Measurements from ENCODE around the gene OVOL1.

DNA sequence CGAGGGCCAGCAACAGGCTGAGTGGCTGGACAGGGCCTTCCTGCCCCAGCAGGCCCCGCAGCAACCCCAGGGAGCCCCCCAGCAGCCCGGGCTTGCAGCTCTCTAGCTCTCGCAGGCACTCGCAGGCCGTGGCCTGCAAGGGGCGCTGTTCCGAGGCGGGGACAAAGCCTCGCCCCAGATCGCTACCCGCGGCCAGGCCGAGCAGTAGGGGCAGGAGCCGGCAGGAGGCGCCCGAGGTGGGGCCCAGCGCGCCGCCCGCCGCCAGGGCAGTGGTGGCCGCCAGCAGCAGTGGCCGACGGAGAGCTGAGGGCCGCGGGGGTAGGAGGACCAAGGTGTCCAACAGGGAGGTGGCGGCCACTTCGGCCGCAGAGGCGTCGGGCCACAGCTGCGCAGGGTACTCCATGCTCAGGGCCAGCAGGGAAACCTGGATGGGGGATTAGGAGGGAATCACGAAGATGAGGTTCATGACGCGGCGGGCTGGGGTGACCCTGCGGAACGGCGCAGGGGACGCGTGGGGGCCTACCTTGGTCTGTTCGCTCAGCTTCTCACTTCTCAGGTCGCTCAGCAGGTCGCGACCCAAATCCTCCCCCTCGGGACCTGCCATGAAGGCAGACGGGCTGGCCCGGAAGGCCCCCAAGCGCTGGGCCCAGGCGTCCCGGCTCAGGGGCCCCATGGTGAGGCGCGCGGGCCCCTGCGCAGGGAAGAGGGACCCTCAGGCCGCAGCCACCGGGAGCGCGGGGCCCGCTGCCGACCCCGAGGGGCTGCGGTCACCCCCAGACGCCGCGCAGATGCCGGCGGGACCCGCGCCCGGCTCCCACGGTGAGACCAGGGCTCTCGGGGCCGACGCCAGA is 6.7 kb upstream of the OVOL1 start:
- TF ChIP-seq, protein P1, sequence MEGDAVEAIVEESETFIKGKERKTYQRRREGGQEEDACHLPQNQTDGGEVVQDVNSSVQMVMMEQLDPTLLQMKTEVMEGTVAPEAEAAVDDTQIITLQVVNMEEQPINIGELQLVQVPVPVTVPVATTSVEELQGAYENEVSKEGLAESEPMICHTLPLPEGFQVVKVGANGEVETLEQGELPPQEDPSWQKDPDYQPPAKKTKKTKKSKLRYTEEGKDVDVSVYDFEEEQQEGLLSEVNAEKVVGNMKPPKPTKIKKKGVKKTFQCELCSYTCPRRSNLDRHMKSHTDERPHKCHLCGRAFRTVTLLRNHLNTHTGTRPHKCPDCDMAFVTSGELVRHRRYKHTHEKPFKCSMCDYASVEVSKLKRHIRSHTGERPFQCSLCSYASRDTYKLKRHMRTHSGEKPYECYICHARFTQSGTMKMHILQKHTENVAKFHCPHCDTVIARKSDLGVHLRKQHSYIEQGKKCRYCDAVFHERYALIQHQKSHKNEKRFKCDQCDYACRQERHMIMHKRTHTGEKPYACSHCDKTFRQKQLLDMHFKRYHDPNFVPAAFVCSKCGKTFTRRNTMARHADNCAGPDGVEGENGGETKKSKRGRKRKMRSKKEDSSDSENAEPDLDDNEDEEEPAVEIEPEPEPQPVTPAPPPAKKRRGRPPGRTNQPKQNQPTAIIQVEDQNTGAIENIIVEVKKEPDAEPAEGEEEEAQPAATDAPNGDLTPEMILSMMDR (IDR thresholded peaks at IDR 0.05): peak; percentile 80 to 97 (median 93)
- no peak for TF ChIP-seq POLR2A (IDR thresholded peaks at IDR 0.05)

All from heart left ventricle (tissue), 13 donors.